ENCODE measurements around the gene PKM.
A peak's percentile ranks its signal among the peaks of the same experiment; 100 is the strongest.
"Not testable (repeated sequence)": the region's sequence is repeated elsewhere in the genome, so short reads cannot be mapped to it uniquely, and the experiment has no call there.

The PKM gene

DNA sequence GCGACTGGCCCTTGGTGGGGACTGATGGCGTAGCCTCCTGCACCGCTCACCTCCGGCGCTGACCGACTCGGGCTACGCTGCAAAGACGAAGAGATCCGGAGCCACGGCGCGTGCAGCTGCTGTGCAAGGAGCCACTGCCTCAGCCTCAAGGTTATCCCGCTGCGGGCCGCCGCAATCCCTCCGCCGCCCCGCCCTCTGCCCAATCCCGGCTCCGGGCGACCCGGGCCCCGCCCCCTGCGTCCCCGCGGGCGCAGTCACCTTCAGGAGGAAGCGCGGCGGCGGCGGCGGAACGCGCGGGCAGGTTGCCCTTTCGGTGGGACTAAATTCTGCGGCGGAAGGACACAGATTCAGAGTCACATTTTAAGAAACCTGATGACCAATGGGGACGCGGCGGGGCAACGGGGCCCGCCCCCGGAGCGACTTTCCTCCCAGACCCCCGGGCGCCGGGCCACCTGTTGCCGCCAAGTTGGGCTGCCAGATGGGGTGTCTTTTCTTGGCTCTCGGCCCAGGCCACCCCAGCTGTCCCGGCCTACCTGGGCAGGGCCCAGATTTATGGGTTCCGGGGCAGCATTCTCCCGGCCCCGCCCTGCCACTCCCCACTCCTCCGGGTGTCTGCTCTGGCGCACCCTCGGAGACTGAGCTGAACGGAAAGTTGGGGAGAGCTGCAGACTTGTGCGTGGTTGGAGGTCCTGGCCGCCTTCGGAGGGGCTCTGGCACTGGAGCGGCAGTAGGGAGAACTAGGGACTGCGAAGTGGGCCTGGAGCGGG is at the start of gene PKM:
PKM (minus strand) TSS at position 125 of the 767 bp plus-strand sequence. CDS start 12,093 bp downstream, outside the sequence.
- peak; percentile 100 for DNase-seq (ENCODE audit: low spot score)

- DNase-seq (ENCODE audit: low spot score): no peak
Measured at GRCh38 chr15:72280751-72281150, 49.8 kb upstream of the PKM start.

DNA sequence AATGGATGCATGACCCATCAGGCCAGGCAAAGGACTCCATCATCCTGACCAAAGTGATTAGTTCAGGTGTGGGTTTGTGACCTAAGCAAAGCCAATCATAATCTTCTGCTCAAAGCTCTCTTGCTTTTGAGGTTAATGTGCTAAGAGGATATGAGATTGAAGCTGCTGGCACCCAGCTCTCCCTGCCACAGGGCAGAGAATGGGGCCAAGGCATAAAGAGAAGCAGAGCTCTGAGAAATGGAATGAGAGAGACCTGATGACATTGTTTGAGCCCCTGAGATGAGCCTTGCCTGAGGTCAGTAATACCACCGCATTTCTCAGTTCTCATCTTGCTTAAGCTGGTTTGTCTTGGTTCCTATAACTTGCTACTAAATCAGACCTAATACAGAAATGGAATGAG is 47.7 kb upstream of the PKM start:
- DNase-seq (ENCODE audit: low spot score): no peak

GRCh38 chr15:72276326-72276700 is 45.3 kb upstream of the PKM start:
- no peak for DNase-seq (ENCODE audit: low spot score)

- DNase-seq (ENCODE audit: low spot score): not testable (repeated sequence)
Measured at GRCh38 chr15:72275635-72276325, 44.8 kb upstream of the PKM start.

GRCh38 chr15:72272997-72273352 is 42.0 kb upstream of the PKM start:
- no peak for DNase-seq (ENCODE audit: low spot score)

DNA sequence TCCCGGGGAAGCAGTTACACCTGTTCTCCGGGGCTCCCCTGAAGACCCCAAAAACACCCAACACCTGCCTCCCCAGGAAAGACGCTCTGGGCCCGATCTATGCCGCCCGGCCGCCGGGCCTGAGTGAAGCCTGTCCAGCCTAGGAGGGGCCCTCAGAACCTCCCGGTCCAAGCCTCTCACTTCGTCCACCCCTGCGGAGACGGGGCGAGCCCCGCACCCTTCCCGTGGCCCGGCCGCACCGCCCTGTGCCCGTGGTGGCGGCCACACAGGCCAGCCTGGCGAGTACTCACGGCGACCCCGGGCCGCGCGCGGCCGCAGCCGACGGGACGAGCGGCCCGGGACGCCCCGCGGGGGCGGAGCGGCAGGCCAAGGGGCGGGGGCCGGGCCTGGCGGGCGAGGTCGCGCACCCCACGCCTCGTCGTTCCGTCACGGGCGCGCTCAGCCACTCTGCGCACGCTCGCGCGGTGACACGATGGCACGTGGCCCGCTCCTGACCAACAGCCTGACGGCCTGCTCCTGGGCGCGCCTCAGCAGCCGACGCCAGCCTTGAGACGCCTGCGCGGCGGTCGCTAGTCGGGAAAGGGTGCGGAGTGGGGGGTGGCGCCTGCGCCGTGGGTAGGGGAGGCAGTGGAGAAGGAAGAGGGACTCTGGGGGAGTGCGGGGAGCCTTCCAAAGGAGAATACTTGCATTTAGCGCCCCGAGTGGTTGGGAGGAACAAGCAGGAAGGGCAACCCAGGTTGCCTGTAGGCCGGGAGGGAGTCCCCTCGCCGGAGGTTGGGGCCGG is 41.4 kb upstream of the PKM start, which contains the start of gene PARP6:
PARP6 (minus strand) TSS at position 342 of the 784 bp plus-strand sequence. CDS start 5,077 bp downstream, outside the sequence.
- peak; percentile 99 for DNase-seq (ENCODE audit: low spot score)

GRCh38 chr15:72271895-72272212 is 40.9 kb upstream of the PKM start:
- DNase-seq (ENCODE audit: low spot score): peak; percentile 29

DNA sequence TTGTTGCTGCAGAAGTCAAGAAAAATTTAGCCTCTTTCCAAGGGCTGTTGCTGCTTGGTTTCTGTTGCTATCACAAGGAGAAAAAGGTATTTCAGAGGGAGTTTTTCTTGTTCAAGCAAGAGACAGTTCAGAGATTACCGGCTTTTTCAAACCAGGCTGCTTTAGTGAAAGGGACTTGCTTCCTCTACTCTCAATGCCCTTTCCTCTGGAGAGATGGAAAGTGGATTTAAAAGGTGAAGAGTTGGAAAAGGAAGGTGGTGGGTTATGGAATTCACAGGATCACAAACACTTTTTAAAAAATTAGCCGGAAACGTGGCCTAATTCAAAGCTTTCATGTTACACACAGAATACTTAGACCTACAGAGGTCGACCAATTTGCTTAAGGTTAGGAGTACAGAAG is 40.2 kb upstream of the PKM start:
- no peak for DNase-seq (ENCODE audit: low spot score)

- DNase-seq (ENCODE audit: low spot score): no peak
Measured at GRCh38 chr15:72269739-72270138, 38.7 kb upstream of the PKM start.

DNA sequence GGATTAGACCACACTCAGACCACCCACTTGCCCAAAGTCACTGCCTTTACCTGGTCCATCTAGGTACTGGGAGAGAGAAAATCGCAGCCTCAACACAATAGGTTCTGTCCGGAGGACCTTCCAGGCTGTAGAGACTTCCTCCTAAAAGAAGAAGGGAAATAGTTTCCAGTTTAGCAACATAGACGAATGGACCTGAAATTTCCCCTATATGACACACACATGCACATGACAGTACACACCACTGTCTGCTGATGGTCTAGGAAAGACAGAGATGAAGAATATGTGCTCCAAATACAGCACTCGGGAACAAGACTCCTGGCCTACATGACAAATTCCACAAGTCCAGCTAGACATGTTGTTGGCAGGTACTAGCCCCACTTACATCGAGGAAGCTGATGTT is 34.0 kb upstream of the PKM start:
- DNase-seq (ENCODE audit: low spot score): no peak

DNA sequence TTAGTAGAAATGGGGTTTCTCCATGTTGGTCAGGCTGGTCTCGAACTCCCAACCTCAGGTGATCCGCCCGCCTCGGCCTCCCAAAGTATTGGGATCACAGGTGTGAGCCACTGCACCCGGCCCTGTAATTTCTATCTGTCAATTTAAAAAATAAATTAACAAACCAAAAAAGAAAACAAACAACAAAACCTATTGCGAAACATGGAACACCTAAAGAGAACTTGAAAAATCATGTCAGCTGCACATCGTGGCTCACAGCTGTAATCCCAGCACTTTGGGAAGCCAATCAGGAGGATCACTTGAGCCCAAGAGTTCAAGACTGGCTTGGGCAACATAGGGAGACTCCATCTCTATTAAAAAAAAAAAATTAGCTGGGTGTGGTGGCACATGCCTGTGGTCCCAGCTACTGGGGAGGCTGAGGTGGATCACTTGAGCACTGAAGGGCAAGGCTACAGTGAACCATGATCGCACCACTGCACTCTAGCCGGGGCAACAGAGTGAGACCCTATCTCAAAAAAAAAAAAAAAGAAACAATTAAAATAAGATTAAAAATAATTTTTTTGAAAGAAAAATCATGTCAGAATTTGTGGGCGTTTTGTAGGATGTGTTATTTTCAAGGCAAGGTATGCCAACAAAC is 21.8 kb upstream of the PKM start:
- DNase-seq (ENCODE audit: low spot score): no peak

DNA sequence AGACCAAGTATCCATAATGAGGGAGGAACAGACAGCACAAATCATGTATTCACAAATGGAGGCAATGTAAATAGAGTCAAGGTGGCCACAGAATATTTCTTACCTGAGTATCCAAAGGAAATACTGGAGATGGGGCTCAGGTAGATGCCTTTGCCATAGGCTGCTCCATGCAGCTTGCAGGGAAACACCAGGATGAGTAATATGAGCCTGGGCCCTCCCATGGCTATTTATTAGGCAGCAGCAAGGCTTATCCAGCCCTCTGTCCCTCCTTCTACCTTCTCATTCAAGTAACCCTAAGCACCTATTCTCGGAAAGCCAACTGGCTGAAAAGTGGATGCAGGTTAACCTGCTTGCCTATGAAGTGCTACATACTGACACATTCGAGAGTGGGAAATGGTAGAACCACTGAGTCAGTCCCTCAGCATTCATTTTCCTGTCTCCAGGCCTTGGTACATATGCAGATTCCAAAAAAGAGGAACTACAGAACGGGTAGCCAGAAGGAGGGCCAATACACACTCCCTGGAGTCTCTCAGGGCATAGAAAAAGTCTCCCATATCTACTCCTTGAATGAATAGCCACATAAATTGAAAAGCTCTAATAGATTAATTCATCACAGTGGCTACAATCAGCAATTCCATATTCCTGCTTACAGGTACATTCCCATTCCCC is 18.3 kb upstream of the PKM start:
- no peak for DNase-seq (ENCODE audit: low spot score)

- DNase-seq (ENCODE audit: low spot score): no peak
Measured at GRCh38 chr15:72248514-72248913, 17.5 kb upstream of the PKM start.

DNA sequence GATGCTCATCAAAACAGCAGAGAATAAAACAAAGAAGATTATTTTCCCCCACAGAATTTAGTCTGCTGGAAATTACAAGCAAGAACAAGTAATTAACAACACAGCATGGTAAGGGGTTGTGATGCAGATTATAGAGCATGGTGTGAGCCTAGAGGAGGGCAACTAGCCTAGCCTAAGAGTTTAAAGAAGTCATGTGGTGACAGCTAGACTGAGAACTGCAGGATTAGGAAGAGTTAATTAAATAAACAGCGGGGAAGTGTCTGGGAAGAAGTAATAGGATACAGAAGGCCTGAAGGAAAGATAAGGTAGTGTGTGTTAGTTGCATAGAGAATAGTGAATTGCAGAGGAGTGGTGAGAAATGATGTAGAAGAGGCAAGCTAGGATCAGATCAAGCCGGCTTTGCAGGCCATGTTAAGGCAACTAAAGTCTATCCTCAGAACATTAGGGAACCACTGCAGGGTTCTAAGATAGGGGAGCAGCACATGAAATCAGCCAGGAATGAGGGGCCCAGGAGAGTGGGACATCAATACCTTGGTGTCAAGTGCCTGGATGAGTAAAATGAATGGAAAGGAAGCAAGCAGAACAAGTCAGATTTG is 11.9 kb upstream of the PKM start:
- no peak for DNase-seq (ENCODE audit: low spot score)

GRCh38 chr15:72239652-72240051 is 8.7 kb upstream of the PKM start:
- no peak for DNase-seq (ENCODE audit: low spot score)

- DNase-seq (ENCODE audit: low spot score): no peak
Measured at GRCh38 chr15:72238586-72238985, 7.6 kb upstream of the PKM start.

DNA sequence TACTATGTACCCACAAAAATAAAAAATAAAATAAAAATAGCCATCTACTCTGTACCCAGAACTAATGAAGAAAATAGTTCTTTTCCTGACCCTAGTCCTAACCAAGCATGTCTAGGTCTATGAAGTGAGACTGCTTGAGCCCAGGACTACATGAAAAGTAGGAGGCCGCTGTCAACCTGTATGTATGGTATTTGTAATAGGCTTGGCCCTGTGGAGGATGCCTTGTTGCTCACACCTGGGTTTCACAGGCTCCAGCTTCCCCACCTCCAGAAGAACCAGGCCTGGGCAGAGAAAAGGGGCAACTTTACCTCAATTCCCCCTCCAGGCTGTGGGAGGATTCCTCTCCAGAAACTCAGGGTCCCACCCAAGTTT is 6.8 kb upstream of the PKM start:
- DNase-seq (ENCODE audit: low spot score): peak; percentile 63

GRCh38 chr15:72237029-72237852 is 6.3 kb upstream of the PKM start:
- peak; percentile 97 for DNase-seq (ENCODE audit: low spot score)

GRCh38 chr15:72236381-72237003 is 5.5 kb upstream of the PKM start:
- DNase-seq (ENCODE audit: low spot score): no peak

Measured in LoVo (cell line).